ENCODE measurements around the gene CHAT.

Gene CHAT

DNA sequence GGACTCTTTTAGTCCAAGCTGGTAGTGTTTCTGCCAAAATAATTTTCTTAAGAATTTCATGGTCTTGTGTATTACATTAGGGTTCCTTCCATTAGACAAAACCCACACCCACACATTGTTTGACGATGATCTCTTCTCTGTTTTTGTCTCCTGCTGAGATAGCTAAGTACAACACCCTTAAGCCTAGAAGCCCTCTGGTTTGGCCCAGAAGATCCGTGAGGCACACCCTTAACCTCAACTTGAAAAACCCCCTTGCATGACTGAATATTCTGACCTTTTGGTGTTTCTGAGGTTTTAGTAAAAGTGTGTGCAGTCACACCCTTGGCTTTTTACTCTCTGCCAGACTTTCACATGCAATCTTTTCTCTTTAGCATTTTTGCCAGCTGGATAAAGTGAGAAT lies 45.6 kb upstream of the CHAT start:
- Histone ChIP-seq H4K20me1 (ENCODE audit: insufficient read depth, low read length, poor library complexity, severe bottlenecking) (no peaks in the 10 kb centered on the region), H3F3A (ENCODE audit: low read depth) (no peaks in the 10 kb centered on the region), H2AFZ (ENCODE audit: low read length) (no peak overlapping the region), H3K4me1 (ENCODE audit: insufficient read depth, low read length, poor library complexity, severe bottlenecking) (no peaks in the 10 kb centered on the region), H3K27me3 (ENCODE audit: insufficient read depth, low read length, poor library complexity, severe bottlenecking) (no peaks in the 10 kb centered on the region), H3K79me2 (ENCODE audit: insufficient read depth, low read length) (no peaks in the 10 kb centered on the region), H3K9me2 (replicated peaks; ENCODE audit: low read depth, low read length) (no peaks in the 10 kb centered on the region), H3K9ac (ENCODE audit: low read depth, low read length, poor library complexity, severe bottlenecking) (no peak overlapping the region), H3K4me3 (ENCODE audit: low read length, poor library complexity, severe bottlenecking) (no peak overlapping the region), H3K9me3 (ENCODE audit: insufficient read depth, low read depth, low read length) (no peaks in the 10 kb centered on the region), H3K4me2 (ENCODE audit: low read depth, low read length, poor library complexity, severe bottlenecking) (no peak overlapping the region), H3K36me3 (ENCODE audit: insufficient read depth, low read length) (no peaks in the 10 kb centered on the region)
- TF ChIP-seq EZH2phosphoT487 (IDR thresholded peaks at IDR 0.05; ENCODE audit: borderline replicate concordance) (no peak), CTCF (conservative IDR thresholded peaks at IDR 0.05; ENCODE audit: low read length) (no peak)

- Histone ChIP-seq H3K4me2 (ENCODE audit: low read depth, low read length, poor library complexity, severe bottlenecking) (no peak overlapping the region), H3K4me1 (ENCODE audit: insufficient read depth, low read length, poor library complexity, severe bottlenecking) (no peaks in the 10 kb centered on the region), H3K9ac (ENCODE audit: low read depth, low read length, poor library complexity, severe bottlenecking) (no peak overlapping the region), H4K20me1 (ENCODE audit: insufficient read depth, low read length, poor library complexity, severe bottlenecking) (no peaks in the 10 kb centered on the region), H3K4me3 (ENCODE audit: low read length, poor library complexity, severe bottlenecking) (no peak overlapping the region), H3K36me3 (ENCODE audit: insufficient read depth, low read length) (no peaks in the 10 kb centered on the region), H3K27me3 (ENCODE audit: insufficient read depth, low read length, poor library complexity, severe bottlenecking) (no peaks in the 10 kb centered on the region), H3K79me2 (ENCODE audit: insufficient read depth, low read length) (no peaks in the 10 kb centered on the region), H3K9me3 (ENCODE audit: insufficient read depth, low read depth, low read length) (no peaks in the 10 kb centered on the region), H3F3A (ENCODE audit: low read depth) (no peaks in the 10 kb centered on the region), H2AFZ (ENCODE audit: low read length) (no peak overlapping the region), H3K9me2 (replicated peaks; ENCODE audit: low read depth, low read length) (no peaks in the 10 kb centered on the region)
- TF ChIP-seq CTCF (conservative IDR thresholded peaks at IDR 0.05; ENCODE audit: low read length) (no peak), EZH2phosphoT487 (IDR thresholded peaks at IDR 0.05; ENCODE audit: borderline replicate concordance) (no peak)
These were observed 44.7 kb upstream of the CHAT start for GRCh38 chr10:49569031-49569631.

- no peak for TF ChIP-seq EZH2phosphoT487 (IDR thresholded peaks at IDR 0.05; ENCODE audit: borderline replicate concordance)
- TF ChIP-seq CTCF (conservative IDR thresholded peaks at IDR 0.05; ENCODE audit: low read length): no peak
- Histone ChIP-seq H3K4me1 (ENCODE audit: insufficient read depth, low read length, poor library complexity, severe bottlenecking) (no peaks in the 10 kb centered on the region), H2AFZ (ENCODE audit: low read length) (no peak overlapping the region; the same call in 1 of the 2 replicates)
These were observed 42.4 kb upstream of the CHAT start for GRCh38 chr10:49571388-49571787.

More at GRCh38 chr10:49571388-49571787, 42.4 kb upstream of the CHAT start:
- no peaks in the 10 kb centered on the region for H3K9me2 ChIP-seq (replicated peaks; ENCODE audit: low read depth, low read length)
- no peaks in the 10 kb centered on the region for H3K79me2 ChIP-seq (ENCODE audit: insufficient read depth, low read length)
- H3K36me3 ChIP-seq (ENCODE audit: insufficient read depth, low read length): no peaks in the 10 kb centered on the region
- H3F3A ChIP-seq (ENCODE audit: low read depth): no peaks in the 10 kb centered on the region
- no peak overlapping the region for H3K4me3 ChIP-seq (ENCODE audit: low read length, poor library complexity, severe bottlenecking)
- no peaks in the 10 kb centered on the region for H3K9me3 ChIP-seq (ENCODE audit: insufficient read depth, low read depth, low read length)
- no peaks in the 10 kb centered on the region for H3K27me3 ChIP-seq (ENCODE audit: insufficient read depth, low read length, poor library complexity, severe bottlenecking)
- H3K9ac ChIP-seq (ENCODE audit: low read depth, low read length, poor library complexity, severe bottlenecking): no peak overlapping the region
- no peaks in the 10 kb centered on the region for H4K20me1 ChIP-seq (ENCODE audit: insufficient read depth, low read length, poor library complexity, severe bottlenecking)
- H3K4me2 ChIP-seq (ENCODE audit: low read depth, low read length, poor library complexity, severe bottlenecking): no peak overlapping the region
